IPS-15b (cell line): ENCODE measurements around the gene GPR21.

Experiments
- H3K27me3 ChIP-seq: one replicate; pipeline ENCODE4 v1.6.1; 2013; ENCODE audit warnings: low read length; ENCODE audit not compliant: control insufficient read depth, insufficient read depth
- H3K36me3 ChIP-seq: one replicate; pipeline ENCODE4 v1.6.1; 2013; ENCODE audit warnings: low read length; ENCODE audit not compliant: control insufficient read depth, insufficient read depth
- H3K4me1 ChIP-seq: one replicate; pipeline ENCODE4 v1.6.1; 2013; ENCODE audit warnings: mild to moderate bottlenecking, low read length; ENCODE audit not compliant: control insufficient read depth, insufficient read depth
- H3K4me3 ChIP-seq: one replicate; pipeline ENCODE4 v1.5.1; 2013; ENCODE audit warnings: low read depth, low read length
- H3K9ac ChIP-seq: one replicate; pipeline ENCODE4 v1.6.1; 2013; ENCODE audit warnings: low read depth, mild to moderate bottlenecking, low read length
- H3K9me3 ChIP-seq: one replicate; pipeline ENCODE4 v1.6.1; 2013; ENCODE audit warnings: mild to moderate bottlenecking, low read length; ENCODE audit not compliant: control insufficient read depth, insufficient read depth

GPR21 gene

GRCh38 chr9:123034881-123035510, 1.5 kb downstream of the GPR21 start:
- no peaks in the 10 kb centered on the region for H3K9me3 ChIP-seq
- H3K36me3 ChIP-seq = no peaks in the 10 kb centered on the region
- H3K27me3 ChIP-seq = no peaks in the 10 kb centered on the region
- no peak overlapping the region for H3K4me3 ChIP-seq
- H3K9ac ChIP-seq = no peak overlapping the region
- no peaks in the 10 kb centered on the region for H3K4me1 ChIP-seq

- H3K4me1 ChIP-seq = no peaks in the 10 kb centered on the region
- H3K4me3 ChIP-seq = no peak overlapping the region
- H3K9ac ChIP-seq = no peak overlapping the region
- H3K9me3 ChIP-seq = no peaks in the 10 kb centered on the region
- H3K27me3 ChIP-seq = no peaks in the 10 kb centered on the region
- no peaks in the 10 kb centered on the region for H3K36me3 ChIP-seq
Observed at GRCh38 chr9:123035791-123036190, 2.3 kb downstream of the GPR21 start.

- H3K4me1 ChIP-seq = no peaks in the 10 kb centered on the region
- no peaks in the 10 kb centered on the region for H3K9me3 ChIP-seq
- H3K27me3 ChIP-seq = no peaks in the 10 kb centered on the region
- H3K4me3 ChIP-seq = no peak overlapping the region
- H3K9ac ChIP-seq = no peak overlapping the region
- H3K36me3 ChIP-seq = no peaks in the 10 kb centered on the region
Observed at GRCh38 chr9:123036893-123037545, 3.6 kb downstream of the GPR21 start.

- Histone ChIP-seq H3K4me3 (no peak overlapping the region), H3K9me3 (no peaks in the 10 kb centered on the region), H3K9ac (no peak overlapping the region), H3K36me3 (no peaks in the 10 kb centered on the region), H3K27me3 (no peaks in the 10 kb centered on the region), H3K4me1 (no peaks in the 10 kb centered on the region)
Observed at GRCh38 chr9:123039617-123040219, 6.3 kb downstream of the GPR21 start.

- H3K4me1 ChIP-seq = no peaks in the 10 kb centered on the region
- H3K27me3 ChIP-seq = no peaks in the 10 kb centered on the region
- H3K9me3 ChIP-seq = no peaks in the 10 kb centered on the region
- H3K9ac ChIP-seq = no peak overlapping the region
- H3K36me3 ChIP-seq = no peaks in the 10 kb centered on the region
- H3K4me3 ChIP-seq = no peak overlapping the region
Observed at GRCh38 chr9:123040801-123041200, 7.3 kb downstream of the GPR21 start.

GRCh38 chr9:123041489-123041888, 8.0 kb downstream of the GPR21 start:
- H3K36me3 ChIP-seq = no peaks in the 10 kb centered on the region
- no peaks in the 10 kb centered on the region for H3K9me3 ChIP-seq
- no peak overlapping the region for H3K9ac ChIP-seq
- no peak overlapping the region for H3K4me3 ChIP-seq
- no peaks in the 10 kb centered on the region for H3K4me1 ChIP-seq
- no peaks in the 10 kb centered on the region for H3K27me3 ChIP-seq

GRCh38 chr9:123043081-123043939, 9.8 kb downstream of the GPR21 start:
- no peak overlapping the region for H3K4me3 ChIP-seq
- H3K9ac ChIP-seq = no peak overlapping the region
- no peaks in the 10 kb centered on the region for H3K27me3 ChIP-seq
- no peaks in the 10 kb centered on the region for H3K4me1 ChIP-seq
- H3K36me3 ChIP-seq = no peaks in the 10 kb centered on the region
- no peaks in the 10 kb centered on the region for H3K9me3 ChIP-seq

- Histone ChIP-seq H3K9ac (no peak overlapping the region), H3K9me3 (no peaks in the 10 kb centered on the region), H3K4me1 (no peaks in the 10 kb centered on the region), H3K27me3 (no peaks in the 10 kb centered on the region), H3K4me3 (no peak overlapping the region), H3K36me3 (no peaks in the 10 kb centered on the region)
Observed at GRCh38 chr9:123044586-123044985, 11.1 kb downstream of the GPR21 start.

GRCh38 chr9:123046406-123047195, 13.1 kb downstream of the GPR21 start:
- Histone ChIP-seq H3K4me1 (no peaks in the 10 kb centered on the region), H3K27me3 (no peaks in the 10 kb centered on the region), H3K9me3 (no peaks in the 10 kb centered on the region), H3K9ac (no peak overlapping the region), H3K36me3 (no peaks in the 10 kb centered on the region), H3K4me3 (no peak overlapping the region)

GRCh38 chr9:123048748-123049147, 15.3 kb downstream of the GPR21 start:
- Histone ChIP-seq H3K9me3 (no peaks in the 10 kb centered on the region), H3K9ac (no peak overlapping the region), H3K36me3 (peaks cover 3% of the 10 kb centered on the region), H3K27me3 (no peaks in the 10 kb centered on the region), H3K4me1 (no peaks in the 10 kb centered on the region), H3K4me3 (no peak overlapping the region)

GRCh38 chr9:123049589-123050222, 16.2 kb downstream of the GPR21 start:
- H3K27me3 ChIP-seq = no peaks in the 10 kb centered on the region
- H3K9ac ChIP-seq = no peak overlapping the region
- H3K4me1 ChIP-seq = no peaks in the 10 kb centered on the region
- peaks cover 3% of the 10 kb centered on the region for H3K36me3 ChIP-seq
- no peak overlapping the region for H3K4me3 ChIP-seq
- H3K9me3 ChIP-seq = no peaks in the 10 kb centered on the region
